WTC11 (cell line): Measurements from ENCODE around the gene ITGA3.

ENCODE experiments used
- ATF3 ChIP-seq: sonication (generic); formaldehyde crosslinking; conservative IDR thresholded peaks from 2 replicates; pipeline ENCODE4 v1.8.1; 2022; ENCODE audit warnings: mild to moderate bottlenecking, missing genetic modification reagents
- CREB1 ChIP-seq: sonication (generic); formaldehyde crosslinking; IDR thresholded peaks from 2 replicates; pipeline ENCODE4 v1.8.0; 2023; ENCODE audit warnings: mild to moderate bottlenecking, missing genetic modification reagents
- CREM ChIP-seq: sonication (generic); formaldehyde crosslinking; IDR thresholded peaks from 2 replicates; pipeline ENCODE4 v1.8.1; 2022; ENCODE audit warnings: mild to moderate bottlenecking, missing genetic modification reagents, moderate library complexity
- CTCF ChIP-seq: fragments of 200-600 bp; IDR thresholded peaks from 2 replicates; pipeline ENCODE4 v1.8.0; 2022; ENCODE audit warnings: antibody characterized with exemption
- ESRRA ChIP-seq: sonication (generic); formaldehyde crosslinking; IDR thresholded peaks from 2 replicates; pipeline ENCODE4 v1.8.1; 2022; ENCODE audit warnings: mild to moderate bottlenecking, missing genetic modification reagents, borderline replicate concordance
- FOXK1 ChIP-seq: sonication (generic); formaldehyde crosslinking; IDR thresholded peaks from 2 replicates; pipeline ENCODE4 v1.8.0; 2022; ENCODE audit warnings: mild to moderate bottlenecking, moderate library complexity, missing genetic modification reagents
- HMGXB4 ChIP-seq: sonication (generic); formaldehyde crosslinking; IDR thresholded peaks from 2 replicates; pipeline ENCODE4 v1.8.1; 2023; ENCODE audit warnings: mild to moderate bottlenecking, moderate library complexity, missing genetic modification reagents
- NR2C2 ChIP-seq: sonication (generic); formaldehyde crosslinking; IDR thresholded peaks from 2 replicates; pipeline ENCODE4 v1.8.0; 2022; ENCODE audit warnings: mild to moderate bottlenecking, missing genetic modification reagents
- RORB ChIP-seq: fragments of 250-450 bp; sonication (Bioruptor Pico); IDR thresholded peaks from 2 replicates; pipeline ENCODE4 v1.9.0; 2021; ENCODE audit warnings: mild to moderate bottlenecking
- TCF7 ChIP-seq: sonication (generic); formaldehyde crosslinking; IDR thresholded peaks from 2 replicates; pipeline ENCODE4 v1.8.0; 2022; ENCODE audit warnings: mild to moderate bottlenecking, low read depth, missing genetic modification reagents, moderate library complexity
- USF2 ChIP-seq: sonication (generic); formaldehyde crosslinking; IDR thresholded peaks from 2 replicates; pipeline ENCODE4 v1.8.1; 2023; ENCODE audit warnings: mild to moderate bottlenecking, missing genetic modification reagents, moderate library complexity
- ZNF232 ChIP-seq: sonication (generic); formaldehyde crosslinking; IDR thresholded peaks from 2 replicates; pipeline ENCODE4 v1.8.0; 2022; ENCODE audit warnings: mild to moderate bottlenecking, missing genetic modification reagents

GRCh38 chr17:50099003-50099402, 43.1 kb downstream of the ITGA3 start:
- TF ChIP-seq CTCF (no peak), CREB1 (no peak), RORB (CRISPR knock-in tag) (no peak), ATF3 (CRISPR knock-in tag) (no peak), TCF7 (CRISPR knock-in tag) (no peak), ESRRA (no peak), CREM (no peak), NR2C2 (CRISPR knock-in tag) (no peak), FOXK1 (no peak), ZNF232 (no peak), USF2 (CRISPR knock-in tag) (no peak), HMGXB4 (no peak)
